PC-3 (cell line): ENCODE measurements around the gene FOXB1. TPM values are rescaled to one million over a fixed set of nuclear protein-coding genes. Genes with fewer than 3 reads are reported as not detected.
A peak's percentile ranks its signal among the peaks of the same experiment; 100 is the strongest.

Source experiments
- ATAC-seq: fragments of 200-7000 bp; cut with Tn5 transposase; 2 replicates; pipeline ENCODE4 v1.9.1; 2020; ENCODE audit warnings: mild to moderate bottlenecking, moderate library complexity
- BruUV-seq: library from RNA; stranded (reverse); fragments of 400-500 nt; replicated peaks from 2 replicates; lab custom pipeline; 2021; lab: Mats Ljungman, UMichigan
- CTCF ChIA-PET: fragments of 300-600 bp; sonication (Branson Sonifier 250); formaldehyde crosslinking; loops from one replicate; lab custom pipeline; 2022; ENCODE audit warnings: antibody characterized with exemption; lab: Charles Lee
- POLR2A ChIA-PET: fragments of 300-600 bp; sonication (Branson Sonifier 250); formaldehyde crosslinking; loops from one replicate; lab custom pipeline; 2022; ENCODE audit warnings: antibody characterized with exemption; ENCODE audit not compliant: unreplicated experiment; lab: Charles Lee
- DNase-seq: peaks from one replicate; pipeline ENCODE4 v3.0.0-alpha.2; 2015
- H2AFZ ChIP-seq: fragments of 300-600 bp; sonication (generic); 2 replicates; pipeline ENCODE4 v1.6.0; 2016; ENCODE audit warnings: antibody characterized with exemption, low read length
- H3F3A ChIP-seq: fragments of 300-600 bp; sonication (generic); one replicate; pipeline ENCODE4 v1.6.0; 2017; ENCODE audit warnings: antibody characterized with exemption, low read length, control low read depth, mild to moderate bottlenecking; ENCODE audit not compliant: unreplicated experiment
- H3K27ac ChIP-seq: fragments of 300-600 bp; sonication (generic); 2 replicates; pipeline ENCODE4 v1.5.1; 2016; ENCODE audit warnings: mild to moderate bottlenecking, low read length
- H3K27me3 ChIP-seq: fragments of 300-600 bp; sonication (generic); 2 replicates; pipeline ENCODE4 v1.6.1; 2016; ENCODE audit warnings: low read length, mixed read lengths
- H3K36me3 ChIP-seq: fragments of 300-600 bp; sonication (generic); 2 replicates; pipeline ENCODE4 v1.6.1; 2016; ENCODE audit warnings: low read depth, mixed run types, low read length, mixed read lengths
- H3K4me1 ChIP-seq: fragments of 300-600 bp; sonication (generic); 2 replicates; pipeline ENCODE4 v1.5.1; 2016; ENCODE audit warnings: low read length; ENCODE audit not compliant: insufficient read depth
- H3K4me2 ChIP-seq: fragments of 300-600 bp; sonication (generic); 2 replicates; pipeline ENCODE4 v1.6.0; 2016; ENCODE audit warnings: low read length
- H3K4me3 ChIP-seq: fragments of 300-600 bp; sonication (generic); 2 replicates; pipeline ENCODE4 v1.5.1; 2016; ENCODE audit warnings: mild to moderate bottlenecking, low read length, mixed read lengths
- H3K79me2 ChIP-seq: fragments of 300-600 bp; sonication (generic); 2 replicates; pipeline ENCODE4 v1.6.1; 2017; ENCODE audit warnings: low read length, mixed read lengths
- H3K9ac ChIP-seq: fragments of 300-600 bp; sonication (generic); 2 replicates; pipeline ENCODE4 v1.6.0; 2016; ENCODE audit warnings: mild to moderate bottlenecking, low read length
- H3K9me2 ChIP-seq: fragments of 300-600 bp; sonication (generic); replicated peaks from 2 replicates; pipeline ENCODE4 v1.6.1; 2016; ENCODE audit warnings: mixed run types, low read length, mixed read lengths
- H3K9me3 ChIP-seq: fragments of 300-600 bp; sonication (generic); 2 replicates; pipeline ENCODE4 v1.6.1; 2016; ENCODE audit warnings: low read length, mixed read lengths
- H4K20me1 ChIP-seq: fragments of 300-600 bp; sonication (generic); 2 replicates; pipeline ENCODE4 v1.6.1; 2016; ENCODE audit warnings: low read length, mixed read lengths
- EZH2 ChIP-seq: fragments of 300-600 bp; sonication (generic); IDR thresholded peaks from one replicate; pipeline ENCODE4 v1.6.1; 2017; ENCODE audit warnings: antibody characterized with exemption, mild to moderate bottlenecking, low read length; ENCODE audit not compliant: unreplicated experiment
- EZH2phosphoT487 ChIP-seq: fragments of 300-600 bp; sonication (generic); IDR thresholded peaks from 2 replicates; pipeline ENCODE4 v1.6.1; 2018; ENCODE audit warnings: mild to moderate bottlenecking, antibody characterized with exemption, low read length, borderline replicate concordance
- intact Hi-C: fragments of 100-400 bp; cut with micrococcal nuclease; formaldehyde crosslinking; loops from 2 replicates; pipeline ENCODE4 v1.9.0; 2023
- total RNA-seq: library from RNA; depleted of rRNA; stranded (reverse); fragments of >200 nt; gene quantifications from 2 replicates; pipeline ENCODE4 v1.2.3, GENCODE V29; 2014
- TF ChIP-seq, protein P1 (sequence below): fragments of 300-600 bp; sonication (generic); conservative IDR thresholded peaks from 2 replicates; pipeline ENCODE4 v1.5.1; 2017; ENCODE audit warnings: antibody characterized with exemption, low read depth, mild to moderate bottlenecking, low read length

The FOXB1 gene
- total RNA-seq, 1 experiment from 2014 or later, result not detected

DNA sequence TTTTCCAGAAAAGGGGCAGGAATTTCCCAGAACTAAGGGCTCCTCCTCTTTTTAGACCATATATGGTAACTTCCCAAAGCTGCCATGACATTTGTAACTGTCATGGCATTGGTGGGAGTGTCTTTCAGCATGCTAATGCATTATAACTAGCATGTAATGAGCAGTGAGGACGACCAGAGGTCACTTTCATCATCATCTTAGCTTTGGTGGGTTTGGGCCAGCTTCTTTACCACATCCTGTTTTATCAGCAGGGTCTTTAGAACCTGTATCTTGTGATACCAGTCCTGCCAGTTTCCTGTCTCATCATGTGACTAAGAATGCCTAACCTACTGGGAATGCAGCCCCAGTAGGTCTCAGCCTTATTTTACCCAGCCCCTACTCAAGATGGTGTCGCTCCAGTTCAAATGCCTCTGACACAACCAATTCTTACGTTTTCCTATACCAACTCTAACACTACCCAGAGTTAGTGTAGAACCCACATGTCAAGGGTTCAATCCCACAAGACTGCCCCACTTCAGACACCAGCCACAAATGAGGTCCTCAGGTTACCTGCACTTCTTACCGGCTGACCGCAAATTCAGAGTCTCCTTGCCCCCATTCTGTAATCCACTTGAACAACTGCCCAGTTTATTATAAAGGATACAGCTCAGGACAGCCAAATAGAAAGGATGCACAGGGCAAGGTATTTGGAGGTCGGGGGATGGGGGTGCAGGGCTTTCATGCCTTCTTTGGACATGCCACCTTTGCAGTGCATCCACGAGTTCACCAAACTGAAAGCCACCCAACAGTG is 17.7 kb downstream of the FOXB1 start:
- Histone ChIP-seq H3K4me1 (peaks cover 6% of the 10 kb centered on the region), H3K4me2 (no peak overlapping the region), H2AFZ (no peak overlapping the region), H3K4me3 (no peak overlapping the region), H3K27me3 (no peaks in the 10 kb centered on the region), H3F3A (no peaks in the 10 kb centered on the region), H3K9me3 (no peaks in the 10 kb centered on the region), H3K9me2 (no peaks in the 10 kb centered on the region), H3K79me2 (no peaks in the 10 kb centered on the region), H3K9ac (no peak overlapping the region), H3K36me3 (no peaks in the 10 kb centered on the region), H3K27ac (no peak overlapping the region), H4K20me1 (no peaks in the 10 kb centered on the region)
- ATAC-seq, result no peak
- no TSS peak for BruUV-seq
- intact Hi-C loops, result no loop called here
- POLR2A ChIA-PET, result no interaction called here
- peak; percentile 60 for DNase-seq
- TF ChIP-seq, protein P1, sequence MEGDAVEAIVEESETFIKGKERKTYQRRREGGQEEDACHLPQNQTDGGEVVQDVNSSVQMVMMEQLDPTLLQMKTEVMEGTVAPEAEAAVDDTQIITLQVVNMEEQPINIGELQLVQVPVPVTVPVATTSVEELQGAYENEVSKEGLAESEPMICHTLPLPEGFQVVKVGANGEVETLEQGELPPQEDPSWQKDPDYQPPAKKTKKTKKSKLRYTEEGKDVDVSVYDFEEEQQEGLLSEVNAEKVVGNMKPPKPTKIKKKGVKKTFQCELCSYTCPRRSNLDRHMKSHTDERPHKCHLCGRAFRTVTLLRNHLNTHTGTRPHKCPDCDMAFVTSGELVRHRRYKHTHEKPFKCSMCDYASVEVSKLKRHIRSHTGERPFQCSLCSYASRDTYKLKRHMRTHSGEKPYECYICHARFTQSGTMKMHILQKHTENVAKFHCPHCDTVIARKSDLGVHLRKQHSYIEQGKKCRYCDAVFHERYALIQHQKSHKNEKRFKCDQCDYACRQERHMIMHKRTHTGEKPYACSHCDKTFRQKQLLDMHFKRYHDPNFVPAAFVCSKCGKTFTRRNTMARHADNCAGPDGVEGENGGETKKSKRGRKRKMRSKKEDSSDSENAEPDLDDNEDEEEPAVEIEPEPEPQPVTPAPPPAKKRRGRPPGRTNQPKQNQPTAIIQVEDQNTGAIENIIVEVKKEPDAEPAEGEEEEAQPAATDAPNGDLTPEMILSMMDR, result no peak
- TF ChIP-seq EZH2phosphoT487 (no peak), EZH2 (no peak)
- CTCF ChIA-PET, result no interaction called here

DNA sequence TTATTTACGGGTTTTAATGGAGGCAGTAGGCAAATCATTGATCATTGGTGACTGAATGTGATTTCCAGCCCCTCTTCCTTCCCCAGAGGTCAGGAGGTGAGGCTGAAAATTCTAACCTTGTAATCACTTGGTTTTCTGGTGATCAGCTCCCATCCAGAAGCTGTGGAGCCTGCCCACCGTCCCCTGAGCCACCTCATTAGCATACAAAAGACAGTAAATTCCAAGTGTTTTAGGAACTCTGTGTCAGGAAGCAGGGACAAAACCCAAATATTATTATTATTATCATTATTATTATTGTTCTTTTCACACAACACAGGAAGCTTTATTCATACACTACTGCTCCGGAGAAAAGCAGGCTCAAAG is 18.2 kb downstream of the FOXB1 start:
- ATAC-seq (no peak), DNase-seq (no peak)
- Histone ChIP-seq H3K36me3 (no peaks in the 10 kb centered on the region), H3K9me3 (no peaks in the 10 kb centered on the region), H3K4me3 (no peak overlapping the region), H3K9ac (no peak overlapping the region), H2AFZ (no peak overlapping the region), H3F3A (no peaks in the 10 kb centered on the region), H3K9me2 (no peaks in the 10 kb centered on the region), H3K4me2 (no peak overlapping the region), H3K79me2 (no peaks in the 10 kb centered on the region), H4K20me1 (no peaks in the 10 kb centered on the region), H3K27ac (no peak overlapping the region), H3K4me1 (peaks cover 6% of the 10 kb centered on the region), H3K27me3 (no peaks in the 10 kb centered on the region)
- ChIA-PET CTCF (no interaction called here), POLR2A (interaction anchor here (0.6 kb wide), 1 partner anchor 106 kb away, joined by 8 read pairs; no protein-coding TSS in a partner anchor)
- no peak for TF ChIP-seq EZH2
- no peak for TF ChIP-seq EZH2phosphoT487
- TF ChIP-seq, protein P1, result no peak
- BruUV-seq, result no TSS peak
- intact Hi-C loops, result no loop called here

DNA sequence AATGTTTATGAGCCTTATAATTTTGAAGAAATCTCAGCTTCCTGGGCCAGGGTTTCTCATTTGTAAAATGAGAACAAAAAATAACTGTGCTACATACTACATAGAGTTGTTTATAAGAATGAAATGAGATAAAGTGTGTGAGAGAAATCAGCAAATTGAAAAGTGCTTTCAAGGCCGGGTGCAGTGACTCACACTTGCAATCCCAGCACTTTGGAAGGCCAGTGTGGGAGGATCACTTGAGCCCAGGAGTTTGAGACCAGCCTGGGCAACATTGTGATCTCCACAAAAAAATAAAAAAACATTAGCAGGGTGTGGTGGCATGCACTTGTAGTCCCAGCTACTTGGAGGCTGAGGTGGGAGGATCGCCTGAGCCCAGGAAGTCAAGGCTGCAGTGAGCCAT is 22.4 kb downstream of the FOXB1 start:
- Histone ChIP-seq H3F3A (no peaks in the 10 kb centered on the region), H3K4me3 (no peak overlapping the region), H3K79me2 (no peaks in the 10 kb centered on the region), H3K9me3 (no peaks in the 10 kb centered on the region), H3K36me3 (no peaks in the 10 kb centered on the region), H3K4me1 (peaks cover 6% of the 10 kb centered on the region), H3K9ac (no peak overlapping the region), H2AFZ (no peak overlapping the region), H4K20me1 (no peaks in the 10 kb centered on the region), H3K27me3 (0 out of 2 replicates have a peak, but pooled peaks cover 7% of the 10 kb centered on the region), H3K4me2 (no peak overlapping the region), H3K9me2 (no peaks in the 10 kb centered on the region), H3K27ac (no peak overlapping the region)
- ATAC-seq (no peak), DNase-seq (no peak)
- intact Hi-C loops, result no loop called here
- BruUV-seq, result no TSS peak
- ChIA-PET CTCF (no interaction called here), POLR2A (no interaction called here)
- TF ChIP-seq EZH2, result no peak
- TF ChIP-seq, protein P1, result no peak
- TF ChIP-seq EZH2phosphoT487, result no peak
